HG03060 (cell line): ENCODE measurements around the gene ACRV1.
"Not testable (repeated sequence)": the region's sequence is repeated elsewhere in the genome, so short reads cannot be mapped to it uniquely, and the experiment has no call there.

Experiments
- ATAC-seq: cut with Tn5 transposase; IDR thresholded peaks from one replicate; pipeline ENCODE4 v1.9.1; 2021; ENCODE audit warnings: low read depth, moderate number of reproducible peaks; ENCODE audit not compliant: unreplicated experiment

ACRV1 gene, protein sequence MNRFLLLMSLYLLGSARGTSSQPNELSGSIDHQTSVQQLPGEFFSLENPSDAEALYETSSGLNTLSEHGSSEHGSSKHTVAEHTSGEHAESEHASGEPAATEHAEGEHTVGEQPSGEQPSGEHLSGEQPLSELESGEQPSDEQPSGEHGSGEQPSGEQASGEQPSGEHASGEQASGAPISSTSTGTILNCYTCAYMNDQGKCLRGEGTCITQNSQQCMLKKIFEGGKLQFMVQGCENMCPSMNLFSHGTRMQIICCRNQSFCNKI

DNA sequence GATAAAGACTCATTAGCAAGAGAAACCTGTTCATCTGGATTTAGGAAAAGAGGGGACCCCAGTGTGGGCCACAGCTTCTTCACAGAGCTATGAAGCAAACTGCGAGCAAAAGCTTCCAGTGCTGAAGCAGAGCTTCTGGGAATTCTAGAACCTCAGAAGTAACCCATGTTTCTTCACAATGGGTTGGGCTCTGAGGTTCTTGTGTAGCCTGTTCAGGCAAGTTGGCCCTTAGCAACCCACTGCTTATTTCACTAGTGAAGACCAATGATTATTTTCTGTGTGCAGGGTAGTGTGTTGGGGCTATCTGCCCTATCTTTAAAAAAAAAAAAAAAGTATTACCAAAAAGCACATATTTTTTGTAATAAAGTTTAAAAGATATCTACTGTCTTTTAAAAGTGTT is at the start of gene ACRV1:
Gene ACRV1 (minus strand): TSS at position 101 of the 400 bp plus-strand sequence. CDS start 67 bp downstream, at position 34.
- no peak for ATAC-seq

DNA sequence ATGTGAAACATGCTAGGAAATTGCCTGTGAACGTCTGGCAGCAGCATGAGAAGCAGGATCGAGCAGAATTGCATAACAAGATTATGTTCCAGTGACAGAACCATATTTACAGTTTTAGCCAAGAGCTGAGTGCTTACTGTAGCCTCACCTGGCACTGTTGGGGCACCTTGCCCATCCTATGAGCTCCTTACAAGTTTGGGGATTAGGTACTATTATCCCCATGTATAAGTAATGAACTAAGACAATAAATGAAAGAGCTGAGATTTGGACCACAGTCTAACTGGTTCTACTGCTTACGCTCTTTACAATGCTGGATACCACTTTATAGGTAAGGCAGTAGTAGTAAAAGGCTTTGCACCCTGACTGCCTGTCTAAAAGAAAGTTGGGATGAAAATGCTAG is 48.3 kb upstream of the ACRV1 start:
- ATAC-seq: no peak

GRCh38 chr11:125724125-125724524 is 43.5 kb upstream of the ACRV1 start:
- no peak for ATAC-seq

GRCh38 chr11:125720781-125721180 is 40.1 kb upstream of the ACRV1 start:
- ATAC-seq: no peak

DNA sequence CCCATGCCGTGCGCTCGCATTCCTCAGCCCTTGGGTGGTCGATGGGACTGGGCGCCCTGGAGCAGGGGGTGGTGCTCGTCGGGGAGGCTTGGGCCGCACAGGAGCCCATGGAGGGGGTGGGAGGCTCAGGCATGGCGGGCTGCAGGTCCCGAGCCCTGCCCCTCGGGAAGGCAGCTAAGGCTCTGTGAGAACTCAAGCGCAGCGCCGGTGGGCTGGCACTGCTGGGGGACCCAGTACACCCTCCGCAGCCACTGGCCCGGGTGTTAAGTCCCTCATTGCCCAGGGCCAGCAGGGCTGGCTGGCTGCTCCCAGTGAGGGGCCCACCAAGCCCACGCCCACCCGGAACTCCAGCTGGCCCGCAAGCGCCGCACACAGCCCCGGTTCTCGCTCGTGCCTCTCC is 24.0 kb upstream of the ACRV1 start:
- not testable (repeated sequence) for ATAC-seq

- no peak for ATAC-seq
Observed at GRCh38 chr11:125701858-125702621, 21.4 kb upstream of the ACRV1 start.

GRCh38 chr11:125701018-125701610 is 20.5 kb upstream of the ACRV1 start:
- no peak for ATAC-seq

GRCh38 chr11:125694951-125695350 is 14.3 kb upstream of the ACRV1 start:
- no peak for ATAC-seq

GRCh38 chr11:125692887-125693286 is 12.2 kb upstream of the ACRV1 start:
- no peak for ATAC-seq

GRCh38 chr11:125690006-125690405 is 9.4 kb upstream of the ACRV1 start:
- ATAC-seq: no peak

DNA sequence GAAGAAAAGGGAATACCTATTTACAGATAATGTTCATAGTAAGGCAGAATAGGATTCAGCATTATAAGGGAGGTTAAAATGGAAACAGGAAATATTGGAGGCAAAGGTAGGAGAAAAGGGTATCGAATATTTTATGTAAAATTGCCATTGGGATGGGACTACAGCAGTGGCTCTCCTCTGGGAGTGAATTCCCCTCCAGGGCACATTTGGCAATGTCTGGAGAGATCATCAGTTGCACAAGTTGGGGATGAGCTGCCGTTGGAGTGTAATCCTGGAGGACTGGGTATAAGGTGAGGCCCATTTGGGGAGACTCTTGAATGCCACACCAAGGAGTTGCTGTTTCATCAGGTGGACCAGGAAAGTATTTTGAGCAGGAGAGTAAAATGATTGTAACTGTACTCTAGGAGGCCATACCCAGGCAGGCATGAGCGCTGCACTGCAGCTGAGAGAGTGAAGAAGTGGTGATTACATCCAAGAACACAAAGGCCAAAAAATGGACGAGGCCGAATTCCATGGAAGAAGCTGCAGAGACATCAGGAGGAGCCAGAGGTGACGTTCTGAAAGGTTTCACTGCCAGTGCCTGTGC is 8.7 kb upstream of the ACRV1 start:
- no peak for ATAC-seq

GRCh38 chr11:125688632-125689031 is 8.0 kb upstream of the ACRV1 start:
- ATAC-seq: no peak

GRCh38 chr11:125688066-125688465 is 7.4 kb upstream of the ACRV1 start:
- no peak for ATAC-seq

GRCh38 chr11:125685228-125685627 is 4.6 kb upstream of the ACRV1 start:
- ATAC-seq: no peak

DNA sequence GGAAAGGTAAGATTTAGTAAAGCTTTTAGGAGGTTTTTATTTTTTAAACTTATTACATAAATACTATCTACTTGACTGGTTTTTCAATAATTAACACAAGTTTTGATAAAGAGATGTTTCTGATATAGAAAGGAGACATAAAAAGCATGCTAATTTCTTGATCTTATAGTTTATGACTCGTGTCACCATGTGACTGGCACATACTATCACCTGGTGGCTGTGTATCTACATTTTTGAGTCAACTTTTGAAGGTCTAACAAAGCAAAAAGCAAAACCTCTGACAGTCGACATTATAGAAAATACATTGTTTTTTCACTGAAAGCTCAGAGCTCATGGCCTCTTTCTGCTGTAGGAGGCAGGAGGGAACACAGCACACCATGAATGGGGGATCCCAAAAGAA is 810 bp downstream of the ACRV1 start:
- no peak for ATAC-seq

- no peak for ATAC-seq
Observed at GRCh38 chr11:125679397-125679796, 1.2 kb downstream of the ACRV1 start.

GRCh38 chr11:125675196-125675595 is 5.5 kb downstream of the ACRV1 start:
- no peak for ATAC-seq

GRCh38 chr11:125674210-125674609 is 6.4 kb downstream of the ACRV1 start:
- ATAC-seq: no peak

GRCh38 chr11:125671561-125671960 is 9.1 kb downstream of the ACRV1 start:
- no peak for ATAC-seq

- ATAC-seq: no peak
Observed at GRCh38 chr11:125670172-125670571, 10.5 kb downstream of the ACRV1 start.

GRCh38 chr11:125667151-125667550 is 13.5 kb downstream of the ACRV1 start:
- ATAC-seq: no peak
